PC-3 (cell line): Measurements from ENCODE around the gene SULT1C3.

Source experiments
- EZH2phosphoT487 ChIP-seq: fragments of 300-600 bp; sonication (generic); IDR thresholded peaks from 2 replicates; pipeline ENCODE4 v1.6.1; 2018; ENCODE audit warnings: mild to moderate bottlenecking, antibody characterized with exemption, low read length, borderline replicate concordance
- TF ChIP-seq, protein P1 (sequence below): fragments of 300-600 bp; sonication (generic); conservative IDR thresholded peaks from 2 replicates; pipeline ENCODE4 v1.5.1; 2017; ENCODE audit warnings: antibody characterized with exemption, low read depth, mild to moderate bottlenecking, low read length

GRCh38 chr2:108200569-108200968, 39.2 kb upstream of the SULT1C3 start:
- TF ChIP-seq, protein P1, sequence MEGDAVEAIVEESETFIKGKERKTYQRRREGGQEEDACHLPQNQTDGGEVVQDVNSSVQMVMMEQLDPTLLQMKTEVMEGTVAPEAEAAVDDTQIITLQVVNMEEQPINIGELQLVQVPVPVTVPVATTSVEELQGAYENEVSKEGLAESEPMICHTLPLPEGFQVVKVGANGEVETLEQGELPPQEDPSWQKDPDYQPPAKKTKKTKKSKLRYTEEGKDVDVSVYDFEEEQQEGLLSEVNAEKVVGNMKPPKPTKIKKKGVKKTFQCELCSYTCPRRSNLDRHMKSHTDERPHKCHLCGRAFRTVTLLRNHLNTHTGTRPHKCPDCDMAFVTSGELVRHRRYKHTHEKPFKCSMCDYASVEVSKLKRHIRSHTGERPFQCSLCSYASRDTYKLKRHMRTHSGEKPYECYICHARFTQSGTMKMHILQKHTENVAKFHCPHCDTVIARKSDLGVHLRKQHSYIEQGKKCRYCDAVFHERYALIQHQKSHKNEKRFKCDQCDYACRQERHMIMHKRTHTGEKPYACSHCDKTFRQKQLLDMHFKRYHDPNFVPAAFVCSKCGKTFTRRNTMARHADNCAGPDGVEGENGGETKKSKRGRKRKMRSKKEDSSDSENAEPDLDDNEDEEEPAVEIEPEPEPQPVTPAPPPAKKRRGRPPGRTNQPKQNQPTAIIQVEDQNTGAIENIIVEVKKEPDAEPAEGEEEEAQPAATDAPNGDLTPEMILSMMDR: no peak
- no peak for TF ChIP-seq EZH2phosphoT487
